HG02763 (cell line): ENCODE measurements around the gene GPR37.

Source experiments
- ATAC-seq: cut with Tn5 transposase; IDR thresholded peaks from one replicate; pipeline ENCODE4 v1.9.1; 2021; ENCODE audit warnings: mild to moderate bottlenecking, moderate library complexity; ENCODE audit not compliant: unreplicated experiment

The GPR37 gene

GRCh38 chr7:124781418-124781817 lies 15.8 kb upstream of the GPR37 start:
- ATAC-seq: no peak

GRCh38 chr7:124780608-124781007 lies 15.0 kb upstream of the GPR37 start:
- no peak for ATAC-seq

GRCh38 chr7:124780056-124780455 lies 14.5 kb upstream of the GPR37 start:
- ATAC-seq: no peak

GRCh38 chr7:124779620-124780019 lies 14.0 kb upstream of the GPR37 start:
- ATAC-seq: no peak

GRCh38 chr7:124779194-124779593 lies 13.6 kb upstream of the GPR37 start:
- no peak for ATAC-seq

GRCh38 chr7:124777268-124777667 lies 11.7 kb upstream of the GPR37 start:
- ATAC-seq: no peak

- ATAC-seq: no peak
Measured at GRCh38 chr7:124776153-124776552, 10.6 kb upstream of the GPR37 start.

- no peak for ATAC-seq
Measured at GRCh38 chr7:124775422-124775821, 9.8 kb upstream of the GPR37 start.

- no peak for ATAC-seq
Measured at GRCh38 chr7:124773938-124774337, 8.3 kb upstream of the GPR37 start.

GRCh38 chr7:124773339-124773738 lies 7.7 kb upstream of the GPR37 start:
- no peak for ATAC-seq

GRCh38 chr7:124769136-124769535 lies 3.5 kb upstream of the GPR37 start:
- ATAC-seq: no peak

- no peak for ATAC-seq
Measured at GRCh38 chr7:124768525-124768924, 2.9 kb upstream of the GPR37 start.

- peak; percentile 33 for ATAC-seq
Measured at GRCh38 chr7:124764847-124765400, 668 bp downstream of the GPR37 start.

- ATAC-seq: no peak
Measured at GRCh38 chr7:124764051-124764846, 1.3 kb downstream of the GPR37 start.

- ATAC-seq: no peak
Measured at GRCh38 chr7:124762611-124763143, 2.9 kb downstream of the GPR37 start.

GRCh38 chr7:124761164-124761715 lies 4.4 kb downstream of the GPR37 start:
- no peak for ATAC-seq

- no peak for ATAC-seq
Measured at GRCh38 chr7:124758327-124758726, 7.3 kb downstream of the GPR37 start.

GRCh38 chr7:124754576-124755268 lies 10.9 kb downstream of the GPR37 start:
- ATAC-seq: no peak

GRCh38 chr7:124752310-124752709 lies 13.3 kb downstream of the GPR37 start:
- no peak for ATAC-seq

GRCh38 chr7:124751027-124751426 lies 14.6 kb downstream of the GPR37 start:
- ATAC-seq: no peak

- no peak for ATAC-seq
Measured at GRCh38 chr7:124747072-124747471, 18.5 kb downstream of the GPR37 start.
